Esophagus squamous epithelium (tissue), 4 donors: ENCODE measurements around the gene PLSCR4.

Experiments
- POLR2A ChIP-seq, 4 donors: fragments of 450-650 bp; IDR thresholded peaks; one replicate each; pipeline ENCODE4 v1.6.1; 2017; ENCODE audit warnings: antibody characterized with exemption in 4 of 4, mild to moderate bottlenecking in 4 of 4, moderate library complexity in 3 of 4
- TF ChIP-seq, protein P1 (sequence below), 6 experiments: fragments of 450-650 bp in 4 of 6; fragments of 200-600 bp in 2 of 6; sonication (generic) in 2 of 6; IDR thresholded peaks; one replicate each; pipeline ENCODE4 v1.5.1; 2016 to 2019; ENCODE audit warnings: antibody characterized with exemption in 6 of 6, mild to moderate bottlenecking in 4 of 6, moderate library complexity in 4 of 6

DNA sequence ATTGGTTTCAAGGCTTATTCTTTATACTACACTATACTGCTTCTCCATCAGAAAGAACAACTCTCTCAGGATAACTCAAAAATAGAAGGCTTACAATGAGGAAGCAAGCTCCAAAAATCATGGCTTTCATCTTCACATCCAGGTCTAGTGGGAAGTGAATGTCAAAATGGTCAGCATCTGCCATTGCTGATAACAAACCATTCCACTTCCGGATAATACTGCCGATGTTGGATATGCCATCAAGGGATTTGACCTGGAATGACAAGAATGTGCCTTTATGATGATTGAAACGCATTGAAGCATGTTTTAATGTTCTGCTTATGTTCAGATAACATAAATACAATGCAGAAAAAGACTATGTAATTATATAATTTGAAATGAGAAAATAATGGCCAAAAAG lies 55.9 kb downstream of the PLSCR4 start:
- TF ChIP-seq, protein P1, sequence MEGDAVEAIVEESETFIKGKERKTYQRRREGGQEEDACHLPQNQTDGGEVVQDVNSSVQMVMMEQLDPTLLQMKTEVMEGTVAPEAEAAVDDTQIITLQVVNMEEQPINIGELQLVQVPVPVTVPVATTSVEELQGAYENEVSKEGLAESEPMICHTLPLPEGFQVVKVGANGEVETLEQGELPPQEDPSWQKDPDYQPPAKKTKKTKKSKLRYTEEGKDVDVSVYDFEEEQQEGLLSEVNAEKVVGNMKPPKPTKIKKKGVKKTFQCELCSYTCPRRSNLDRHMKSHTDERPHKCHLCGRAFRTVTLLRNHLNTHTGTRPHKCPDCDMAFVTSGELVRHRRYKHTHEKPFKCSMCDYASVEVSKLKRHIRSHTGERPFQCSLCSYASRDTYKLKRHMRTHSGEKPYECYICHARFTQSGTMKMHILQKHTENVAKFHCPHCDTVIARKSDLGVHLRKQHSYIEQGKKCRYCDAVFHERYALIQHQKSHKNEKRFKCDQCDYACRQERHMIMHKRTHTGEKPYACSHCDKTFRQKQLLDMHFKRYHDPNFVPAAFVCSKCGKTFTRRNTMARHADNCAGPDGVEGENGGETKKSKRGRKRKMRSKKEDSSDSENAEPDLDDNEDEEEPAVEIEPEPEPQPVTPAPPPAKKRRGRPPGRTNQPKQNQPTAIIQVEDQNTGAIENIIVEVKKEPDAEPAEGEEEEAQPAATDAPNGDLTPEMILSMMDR (IDR thresholded peaks at IDR 0.05), result no peak
- TF ChIP-seq POLR2A (IDR thresholded peaks at IDR 0.05), result no peak
